Measurements from ENCODE around the gene ATF2.
"Not testable (repeated sequence)": the region's sequence is repeated elsewhere in the genome, so short reads cannot be mapped to it uniquely, and the experiment has no call there.

DNA sequence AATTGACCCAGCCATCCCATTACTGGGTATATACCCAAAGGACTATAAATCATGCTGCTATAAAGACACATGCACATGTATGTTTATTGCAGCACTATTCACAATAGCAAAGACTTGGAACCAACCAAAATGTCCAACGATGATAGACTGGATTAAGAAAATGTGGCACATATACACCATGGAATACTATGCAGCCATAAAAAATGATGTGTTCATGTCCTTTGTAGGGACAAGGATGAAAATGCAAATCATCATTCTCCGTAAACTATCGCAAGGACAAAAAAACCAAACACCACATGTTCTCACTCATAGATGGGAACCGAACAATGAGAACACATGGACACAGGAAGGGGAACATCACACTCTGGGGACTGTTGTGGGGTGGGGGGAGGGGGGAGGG is 83.9 kb downstream of the ATF2 start:
- TF ChIP-seq, protein P1, sequence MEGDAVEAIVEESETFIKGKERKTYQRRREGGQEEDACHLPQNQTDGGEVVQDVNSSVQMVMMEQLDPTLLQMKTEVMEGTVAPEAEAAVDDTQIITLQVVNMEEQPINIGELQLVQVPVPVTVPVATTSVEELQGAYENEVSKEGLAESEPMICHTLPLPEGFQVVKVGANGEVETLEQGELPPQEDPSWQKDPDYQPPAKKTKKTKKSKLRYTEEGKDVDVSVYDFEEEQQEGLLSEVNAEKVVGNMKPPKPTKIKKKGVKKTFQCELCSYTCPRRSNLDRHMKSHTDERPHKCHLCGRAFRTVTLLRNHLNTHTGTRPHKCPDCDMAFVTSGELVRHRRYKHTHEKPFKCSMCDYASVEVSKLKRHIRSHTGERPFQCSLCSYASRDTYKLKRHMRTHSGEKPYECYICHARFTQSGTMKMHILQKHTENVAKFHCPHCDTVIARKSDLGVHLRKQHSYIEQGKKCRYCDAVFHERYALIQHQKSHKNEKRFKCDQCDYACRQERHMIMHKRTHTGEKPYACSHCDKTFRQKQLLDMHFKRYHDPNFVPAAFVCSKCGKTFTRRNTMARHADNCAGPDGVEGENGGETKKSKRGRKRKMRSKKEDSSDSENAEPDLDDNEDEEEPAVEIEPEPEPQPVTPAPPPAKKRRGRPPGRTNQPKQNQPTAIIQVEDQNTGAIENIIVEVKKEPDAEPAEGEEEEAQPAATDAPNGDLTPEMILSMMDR (IDR thresholded peaks at IDR 0.05; ENCODE audit: low read depth, low read length) = not testable (repeated sequence)
- not testable (repeated sequence) for TF ChIP-seq EZH2phosphoT487 (IDR thresholded peaks at IDR 0.05; ENCODE audit: low read depth)

All from OCI-LY3 (cell line).